OCI-LY1 (cell line): ENCODE data around the gene ABCF1.

Source experiments
- CTCF ChIP-seq: fragments of 200-600 bp; sonication (generic), shearing (Covaris generic); IDR thresholded peaks from 2 replicates; pipeline ENCODE4 v1.5.1; 2017; ENCODE audit warnings: mild to moderate bottlenecking, antibody characterized with exemption, low read length, moderate library complexity, mixed read lengths
- EZH2 ChIP-seq: fragments of 200-600 bp; sonication (generic), shearing (Covaris generic); IDR thresholded peaks from 2 replicates; pipeline ENCODE4 v1.8.0; 2017; ENCODE audit warnings: borderline replicate concordance, mixed run types, mild to moderate bottlenecking, antibody characterized with exemption, low read length, moderate library complexity, mixed read lengths

GRCh38 chr6:30542404-30542725 lies 28.9 kb upstream of the ABCF1 start:
- TF ChIP-seq CTCF (no peak), EZH2 (no peak)
